Fibroblast of lung (primary cell): ENCODE measurements around the gene LIN37. TPM values are rescaled to one million over a fixed set of nuclear protein-coding genes. Genes with fewer than 3 reads are reported as not detected.

Experiments
- DNase-seq, 2 donors: peaks; one replicate each; pipeline versions ENCODE4 v3.0.0 to v3.0.0-alpha.2; 2010; ENCODE audit warnings: low read depth in 2 of 2
- H2AFZ ChIP-seq: 2 replicates; pipeline ENCODE4 v1.5.1; 2012; ENCODE audit warnings: low read length, control low read depth, inconsistent platforms
- H3K27ac ChIP-seq: 2 replicates; pipeline ENCODE4 v1.5.1; 2011; ENCODE audit warnings: low read length, control low read depth; ENCODE audit not compliant: insufficient read depth
- H3K27me3 ChIP-seq: 2 replicates; pipeline ENCODE4 v1.5.1; 2011; ENCODE audit warnings: mild to moderate bottlenecking, low read length; ENCODE audit not compliant: control insufficient read depth, insufficient read depth
- H3K36me3 ChIP-seq: 2 replicates; pipeline ENCODE4 v1.5.1; 2011; ENCODE audit warnings: low read length; ENCODE audit not compliant: control insufficient read depth, insufficient read depth
- H3K4me1 ChIP-seq: 2 replicates; pipeline ENCODE4 v1.5.1; 2011; ENCODE audit warnings: low read length; ENCODE audit not compliant: control insufficient read depth, insufficient read depth; ENCODE audit errors: extremely low read depth
- H3K4me2 ChIP-seq: 2 replicates; pipeline ENCODE4 v1.5.1; 2011; ENCODE audit warnings: low read length, control low read depth; ENCODE audit not compliant: insufficient read depth; ENCODE audit errors: extremely low read depth
- H3K4me3 ChIP-seq, 4 experiments: fragments of 200-600 bp in 1 of 4; sonication (generic) in 1 of 4; replicated peaks in 1 of 4; 2 replicates each; pipeline ENCODE4 v1.5.1; 2011 to 2016; ENCODE audit warnings: low read length in 4 of 4, low read depth in 3 of 4, mild to moderate bottlenecking in 3 of 4, control low read depth in 2 of 4, inconsistent platforms in 1 of 4, mixed read lengths in 1 of 4; ENCODE audit not compliant: insufficient read depth in 1 of 4; ENCODE audit errors: control extremely low read depth in 1 of 4
- H3K79me2 ChIP-seq: 2 replicates; pipeline ENCODE4 v1.5.1; 2012; ENCODE audit warnings: mild to moderate bottlenecking, low read length, inconsistent platforms; ENCODE audit not compliant: control insufficient read depth, insufficient read depth
- H3K9ac ChIP-seq: 2 replicates; pipeline ENCODE4 v1.5.1; 2011; ENCODE audit warnings: mild to moderate bottlenecking, low read length, control low read depth; ENCODE audit not compliant: insufficient read depth
- H3K9me3 ChIP-seq: 2 replicates; pipeline ENCODE4 v1.5.1; 2012; ENCODE audit warnings: low read depth, low read length; ENCODE audit not compliant: control insufficient read depth, insufficient read depth
- H4K20me1 ChIP-seq: 2 replicates; pipeline ENCODE4 v1.5.1; 2011; ENCODE audit warnings: low read length; ENCODE audit not compliant: control insufficient read depth, insufficient read depth; ENCODE audit errors: extremely low read depth
- EZH2 ChIP-seq: IDR thresholded peaks from 2 replicates; pipeline ENCODE4 v1.5.1; 2012; ENCODE audit warnings: low read length, control low read depth, mild to moderate bottlenecking; ENCODE audit errors: missing control alignments
- polyA minus RNA-seq: library from RNA; depleted of rRNA, polyadenylated mRNA; stranded (reverse); fragments of >200 nt; gene quantifications from 2 replicates; pipeline ENCODE4 v1.2.3, GENCODE V29; 2011; ENCODE audit warnings: low replicate concordance
- polyA plus RNA-seq, 2 donors: library from polyadenylated mRNA; depleted of rRNA in 1 of 2; stranded (reverse) in 1 of 2; unstranded in 1 of 2; fragments of >200 nt; gene quantifications; 2 replicates each; pipeline ENCODE4 v1.2.1, GENCODE V29; 2011 to 2012; ENCODE audit warnings: missing spikeins in 1 of 2
- total RNA-seq: library from RNA; depleted of rRNA; stranded (reverse); fragments of >200 nt; gene quantifications from 2 replicates; pipeline ENCODE4 v1.2.1, GENCODE V29; 2014
- TF ChIP-seq, protein P1 (sequence below), 2 donors: IDR thresholded peaks in 1 of 2; conservative IDR thresholded peaks in 1 of 2; 1 replicate in 1 of 2; 2 replicates in 1 of 2; pipeline ENCODE4 v1.5.1; 2011 to 2012; ENCODE audit warnings: low read length in 2 of 2, control low read depth in 1 of 2, inconsistent platforms in 1 of 2, low read depth in 1 of 2, mild to moderate bottlenecking in 1 of 2

Gene LIN37, protein sequence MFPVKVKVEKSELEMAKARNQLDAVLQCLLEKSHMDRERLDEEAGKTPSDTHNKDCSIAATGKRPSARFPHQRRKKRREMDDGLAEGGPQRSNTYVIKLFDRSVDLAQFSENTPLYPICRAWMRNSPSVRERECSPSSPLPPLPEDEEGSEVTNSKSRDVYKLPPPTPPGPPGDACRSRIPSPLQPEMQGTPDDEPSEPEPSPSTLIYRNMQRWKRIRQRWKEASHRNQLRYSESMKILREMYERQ
- total RNA-seq (6.4 and 10.0 TPM in 2 replicates), polyA plus RNA-seq (8.5 and 10.3 TPM in 2 replicates), polyA minus RNA-seq (6.5 and 22.3 TPM in 2 replicates)
- 13.8 and 14.6 TPM in 2 replicates for polyA plus RNA-seq (2012)

DNA sequence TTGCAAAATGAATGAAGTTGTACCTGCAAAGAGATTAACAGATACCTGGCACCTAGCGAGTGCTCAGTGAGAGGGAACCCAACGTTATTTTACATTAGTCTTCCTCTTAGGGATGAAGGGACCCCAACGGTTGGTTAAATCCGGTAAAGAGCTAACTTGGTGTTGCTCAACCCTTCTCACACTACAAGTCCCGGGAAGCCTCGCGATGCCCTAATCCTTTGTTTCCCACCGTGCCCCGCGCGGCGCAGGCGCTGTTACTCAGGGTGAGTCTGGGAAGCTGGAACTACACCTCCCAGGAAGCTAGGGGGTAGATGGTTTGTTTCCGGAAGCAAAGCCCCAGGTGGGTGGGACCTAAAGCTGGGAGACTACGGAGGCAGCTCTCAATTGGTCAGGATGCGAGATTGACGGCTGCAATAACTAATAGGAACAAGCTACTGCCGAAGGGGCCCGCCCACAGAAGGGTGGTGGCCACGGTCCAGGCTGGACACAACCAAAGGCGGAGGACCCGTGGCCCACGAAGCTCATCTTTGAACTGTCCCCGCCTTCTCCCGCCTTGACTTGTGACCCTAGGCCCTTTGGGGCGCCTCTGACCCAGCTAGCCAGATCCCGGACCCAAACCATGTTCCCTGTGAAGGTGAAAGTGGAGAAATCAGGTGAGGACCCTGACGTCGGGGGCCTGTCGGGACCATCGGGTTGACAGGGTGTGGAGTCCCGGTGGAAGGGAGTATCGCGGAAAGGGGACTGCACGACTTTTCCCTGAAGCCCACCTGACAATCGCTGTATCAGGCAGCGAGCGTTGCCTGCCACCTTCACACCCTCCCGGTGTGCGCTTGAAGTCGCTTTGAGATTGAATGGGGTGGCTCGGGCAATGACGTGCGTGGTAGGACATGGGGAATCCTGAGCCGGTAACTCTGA, at the start of gene LIN37:
Gene LIN37, plus strand, starts transcription at position 471 of the 915 bp plus-strand sequence. Its CDS starts 149 bp downstream, at position 620.
- Histone ChIP-seq H3K36me3 (peaks cover 14% of the 10 kb centered on the region), H3K27ac (peak within 1 kb of the TSS; percentile 84), H3K27me3 (no peaks in the 10 kb centered on the region), H2AFZ (peak within 1 kb of the TSS; percentile 61), H3K9ac (peak within 1 kb of the TSS; percentile 87), H3K4me2 (peak within 1 kb of the TSS; percentile 98), H3K9me3 (no peaks in the 10 kb centered on the region), H4K20me1 (no peaks in the 10 kb centered on the region), H3K79me2 (peaks cover 24% of the 10 kb centered on the region), H3K4me1 (peaks cover 6% of the 10 kb centered on the region), H3K4me3 (peak within 1 kb of the TSS; percentile 75 to 100 (median 96))
- DNase-seq = peak; percentile 98 to 100
- no peak for TF ChIP-seq EZH2
- TF ChIP-seq, protein P1, sequence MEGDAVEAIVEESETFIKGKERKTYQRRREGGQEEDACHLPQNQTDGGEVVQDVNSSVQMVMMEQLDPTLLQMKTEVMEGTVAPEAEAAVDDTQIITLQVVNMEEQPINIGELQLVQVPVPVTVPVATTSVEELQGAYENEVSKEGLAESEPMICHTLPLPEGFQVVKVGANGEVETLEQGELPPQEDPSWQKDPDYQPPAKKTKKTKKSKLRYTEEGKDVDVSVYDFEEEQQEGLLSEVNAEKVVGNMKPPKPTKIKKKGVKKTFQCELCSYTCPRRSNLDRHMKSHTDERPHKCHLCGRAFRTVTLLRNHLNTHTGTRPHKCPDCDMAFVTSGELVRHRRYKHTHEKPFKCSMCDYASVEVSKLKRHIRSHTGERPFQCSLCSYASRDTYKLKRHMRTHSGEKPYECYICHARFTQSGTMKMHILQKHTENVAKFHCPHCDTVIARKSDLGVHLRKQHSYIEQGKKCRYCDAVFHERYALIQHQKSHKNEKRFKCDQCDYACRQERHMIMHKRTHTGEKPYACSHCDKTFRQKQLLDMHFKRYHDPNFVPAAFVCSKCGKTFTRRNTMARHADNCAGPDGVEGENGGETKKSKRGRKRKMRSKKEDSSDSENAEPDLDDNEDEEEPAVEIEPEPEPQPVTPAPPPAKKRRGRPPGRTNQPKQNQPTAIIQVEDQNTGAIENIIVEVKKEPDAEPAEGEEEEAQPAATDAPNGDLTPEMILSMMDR (conservative IDR thresholded peaks at IDR 0.05 in 1 of 2, IDR thresholded peaks at IDR 0.05 in 1 of 2; ENCODE audit: low read depth in 1 of 2, low read length in 2 of 2) = no peak

DNA sequence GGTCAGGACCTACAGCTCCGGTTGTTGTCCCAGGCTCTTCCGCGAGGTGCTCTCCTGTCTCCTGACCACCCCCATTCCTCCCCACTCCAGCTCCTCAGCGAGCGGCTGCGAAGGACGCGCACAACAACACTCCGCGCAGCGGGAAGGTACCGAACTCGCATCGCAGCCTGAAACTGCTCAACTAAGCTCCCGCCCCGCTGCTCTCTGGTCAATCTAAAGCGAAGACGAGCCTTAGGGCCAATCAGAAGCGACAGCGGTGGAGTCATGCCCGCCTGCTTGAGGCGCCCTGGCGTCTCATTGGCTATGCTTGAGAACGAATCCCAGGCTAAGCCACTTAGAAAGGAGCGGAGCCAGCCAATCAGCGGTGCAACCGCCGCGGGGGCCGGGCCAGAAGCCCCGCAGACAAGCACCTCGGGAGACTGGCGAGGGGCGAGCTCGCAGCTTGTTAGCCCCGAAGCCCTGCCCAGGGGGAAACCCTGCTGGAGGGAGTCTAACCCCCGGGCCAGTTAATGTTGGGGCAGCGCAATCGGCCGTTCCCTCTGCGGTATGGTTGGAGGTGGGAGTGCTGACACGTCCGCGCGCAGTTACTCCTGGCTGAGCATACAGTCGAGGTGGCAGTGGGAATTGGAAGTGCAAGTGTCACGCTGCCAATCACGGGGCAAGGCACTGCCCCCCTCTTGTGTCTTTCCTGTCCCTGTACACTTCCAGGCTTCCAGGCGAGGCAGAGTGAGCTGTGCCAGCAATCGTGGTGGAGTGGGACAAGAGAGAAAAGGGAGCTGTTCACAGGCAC, 46.0 kb upstream of the LIN37 start:
- Histone ChIP-seq H3K36me3 (no peaks in the 10 kb centered on the region), H3K27me3 (no peaks in the 10 kb centered on the region), H3K4me2 (peak overlapping the region; percentile 73), H3K9ac (no peak overlapping the region), H3K27ac (no peak overlapping the region), H3K4me3 (peak overlapping the region; percentile 47 to 71 (median 54)), H4K20me1 (no peaks in the 10 kb centered on the region), H3K79me2 (no peaks in the 10 kb centered on the region), H3K9me3 (no peaks in the 10 kb centered on the region), H2AFZ (peak overlapping the region; percentile 99), H3K4me1 (no peaks in the 10 kb centered on the region)
- DNase-seq = peak; percentile 97
- TF ChIP-seq EZH2 = no peak
- TF ChIP-seq, protein P1 (conservative IDR thresholded peaks at IDR 0.05 in 1 of 2, IDR thresholded peaks at IDR 0.05 in 1 of 2; ENCODE audit: low read depth in 1 of 2, low read length in 2 of 2) = no peak
